HEK293 (cell line): ENCODE data around the gene ATP11C.

Source experiments
- CTCF ChIA-PET: fragments of 350-600 bp; formaldehyde crosslinking; extraction: SDS; loops from one replicate; lab custom pipeline; 2021; ENCODE audit warnings: antibody characterized with exemption; lab: Yijun Ruan, JAX
- POLR2A ChIA-PET: fragments of 300-600 bp; formaldehyde crosslinking; extraction: SDS; loops from one replicate; lab custom pipeline; 2020; ENCODE audit warnings: antibody characterized with exemption, inconsistent platforms; lab: Yijun Ruan, JAX
- H3K27ac ChIP-seq: fragments of 200-500 bp; sonication (Bioruptor generic); 2 replicates; pipeline ENCODE4 v1.5.1; 2014; ENCODE audit warnings: low read depth, low read length, control low read depth, inconsistent platforms; ENCODE audit errors: extremely low read depth
- H3K36me3 ChIP-seq, 2 experiments: fragments of 200-500 bp in 1 of 2; sonication (Bioruptor generic) in 1 of 2; 1 replicate in 1 of 2; 2 replicates in 1 of 2; pipeline ENCODE4 v1.5.1; 2014 to 2017; ENCODE audit warnings: inconsistent platforms in 2 of 2, low read length in 2 of 2; ENCODE audit not compliant: control insufficient read depth in 2 of 2, insufficient read depth in 1 of 2
- H3K4me1 ChIP-seq: fragments of 200-500 bp; sonication (Bioruptor generic); 2 replicates; pipeline ENCODE4 v1.5.1; 2014; ENCODE audit warnings: mild to moderate bottlenecking, low read length, inconsistent platforms; ENCODE audit not compliant: control insufficient read depth, insufficient read depth
- H3K4me3 ChIP-seq: 2 replicates; pipeline ENCODE4 v1.5.1; 2011; ENCODE audit warnings: low read depth, mild to moderate bottlenecking, control low read depth, low read length, moderate library complexity
- H3K9me3 ChIP-seq: fragments of 200-500 bp; sonication (Bioruptor generic); 2 replicates; pipeline ENCODE4 v1.5.1; 2014; ENCODE audit warnings: low read depth, low read length, inconsistent platforms; ENCODE audit not compliant: control insufficient read depth, insufficient read depth
- MEIS1 ChIP-seq: sonication (generic); formaldehyde crosslinking; IDR thresholded peaks from 2 replicates; pipeline ENCODE4 v1.8.1; 2022; ENCODE audit warnings: missing genetic modification reagents, mild to moderate bottlenecking, borderline replicate concordance
- MYNN ChIP-seq: fragments of 450-650 bp; formaldehyde crosslinking; IDR thresholded peaks from 2 replicates; pipeline ENCODE4 v1.5.1; 2016; ENCODE audit warnings: missing biosample characterization, missing genetic modification characterization, borderline replicate concordance
- OSR2 ChIP-seq: fragments of 450-650 bp; formaldehyde crosslinking; IDR thresholded peaks from 2 replicates; pipeline ENCODE4 v1.5.1; 2016; ENCODE audit warnings: missing biosample characterization, missing genetic modification characterization
- PRDM4 ChIP-seq: fragments of 450-650 bp; formaldehyde crosslinking; IDR thresholded peaks from 2 replicates; pipeline ENCODE4 v1.5.1; 2017; ENCODE audit warnings: missing biosample characterization, missing genetic modification characterization
- PRDM6 ChIP-seq: fragments of 450-650 bp; formaldehyde crosslinking; IDR thresholded peaks from 2 replicates; pipeline ENCODE4 v1.5.1; 2017; ENCODE audit warnings: missing biosample characterization, missing genetic modification characterization
- SCRT1 ChIP-seq: fragments of 450-650 bp; formaldehyde crosslinking; IDR thresholded peaks from 2 replicates; pipeline ENCODE4 v1.5.1; 2016; ENCODE audit warnings: missing biosample characterization, missing genetic modification characterization, borderline replicate concordance
- TCF7L2 ChIP-seq: IDR thresholded peaks from 2 replicates; pipeline ENCODE4 v1.6.1; 2011; ENCODE audit warnings: low read depth, mild to moderate bottlenecking, inconsistent platforms, low read length, moderate library complexity, borderline replicate concordance
- WT1 ChIP-seq: fragments of 450-650 bp; formaldehyde crosslinking; IDR thresholded peaks from 2 replicates; pipeline ENCODE4 v1.5.1; 2016; ENCODE audit warnings: missing biosample characterization, missing genetic modification characterization
- ZBTB20 ChIP-seq: fragments of 450-650 bp; formaldehyde crosslinking; IDR thresholded peaks from 2 replicates; pipeline ENCODE4 v1.5.1; 2016; ENCODE audit warnings: missing biosample characterization, missing genetic modification characterization
- ZNF10 ChIP-seq: fragments of 450-650 bp; formaldehyde crosslinking; IDR thresholded peaks from 2 replicates; pipeline ENCODE4 v1.5.1; 2017; ENCODE audit warnings: missing biosample characterization, missing genetic modification characterization
- ZNF121 ChIP-seq: fragments of 450-650 bp; formaldehyde crosslinking; IDR thresholded peaks from 2 replicates; pipeline ENCODE4 v1.5.1; 2016; ENCODE audit warnings: missing biosample characterization, missing genetic modification characterization
- ZNF184 ChIP-seq: fragments of 450-650 bp; IDR thresholded peaks from 2 replicates; pipeline ENCODE4 v1.5.1; 2018; ENCODE audit warnings: missing biosample characterization, mild to moderate bottlenecking, missing genetic modification characterization
- ZNF302 ChIP-seq: fragments of 450-650 bp; formaldehyde crosslinking; IDR thresholded peaks from 2 replicates; pipeline ENCODE4 v1.5.1; 2016; ENCODE audit warnings: missing biosample characterization, missing genetic modification characterization, low read depth
- ZNF335 ChIP-seq: fragments of 450-650 bp; formaldehyde crosslinking; conservative IDR thresholded peaks from 2 replicates; pipeline ENCODE4 v1.5.1; 2016; ENCODE audit warnings: missing biosample characterization, missing genetic modification characterization
- ZNF354C ChIP-seq: fragments of 450-650 bp; formaldehyde crosslinking; IDR thresholded peaks from 2 replicates; pipeline ENCODE4 v1.5.1; 2016; ENCODE audit warnings: missing biosample characterization, missing genetic modification characterization, low read depth, borderline replicate concordance
- ZNF362 ChIP-seq: fragments of 450-650 bp; formaldehyde crosslinking; IDR thresholded peaks from 2 replicates; pipeline ENCODE4 v1.5.1; 2016; ENCODE audit warnings: missing biosample characterization, missing genetic modification characterization
- ZNF48 ChIP-seq: fragments of 450-650 bp; formaldehyde crosslinking; IDR thresholded peaks from 2 replicates; pipeline ENCODE4 v1.5.1; 2016; ENCODE audit warnings: missing biosample characterization, missing genetic modification characterization
- ZNF529 ChIP-seq: fragments of 450-650 bp; formaldehyde crosslinking; IDR thresholded peaks from 2 replicates; pipeline ENCODE4 v1.5.1; 2017; ENCODE audit warnings: missing genetic modification characterization, missing biosample characterization; ENCODE audit not compliant: insufficient replicate concordance
- ZNF530 ChIP-seq: fragments of 450-650 bp; formaldehyde crosslinking; IDR thresholded peaks from 2 replicates; pipeline ENCODE4 v1.5.1; 2016; ENCODE audit warnings: low read depth, missing biosample characterization, missing genetic modification characterization
- ZNF621 ChIP-seq: fragments of 450-650 bp; formaldehyde crosslinking; IDR thresholded peaks from 2 replicates; pipeline ENCODE4 v1.5.1; 2017; ENCODE audit warnings: missing biosample characterization, missing genetic modification characterization
- ZNF623 ChIP-seq: fragments of 450-650 bp; formaldehyde crosslinking; IDR thresholded peaks from 2 replicates; pipeline ENCODE4 v1.5.1; 2016; ENCODE audit warnings: missing biosample characterization, missing genetic modification characterization
- ZNF624 ChIP-seq: fragments of 450-650 bp; formaldehyde crosslinking; IDR thresholded peaks from 2 replicates; pipeline ENCODE4 v1.5.1; 2017; ENCODE audit warnings: missing biosample characterization, missing genetic modification characterization
- ZSCAN18 ChIP-seq: fragments of 450-650 bp; formaldehyde crosslinking; IDR thresholded peaks from 2 replicates; pipeline ENCODE4 v1.5.1; 2016; ENCODE audit warnings: missing biosample characterization, missing genetic modification characterization
- ZSCAN5A ChIP-seq: fragments of 450-650 bp; formaldehyde crosslinking; IDR thresholded peaks from 2 replicates; pipeline ENCODE4 v1.5.1; 2016; ENCODE audit warnings: missing biosample characterization, missing genetic modification characterization

ATP11C gene

GRCh38 chrX:139831017-139831416 is 101.8 kb downstream of the ATP11C start:
- Histone ChIP-seq H3K27ac (peak overlapping the region; percentile 44; the same call in 1 of the 2 replicates), H3K4me3 (no peak overlapping the region), H3K4me1 (peaks cover 42% of the 10 kb centered on the region), H3K36me3 (no peaks in the 10 kb centered on the region), H3K9me3 (no peaks in the 10 kb centered on the region)
- POLR2A ChIA-PET: interaction anchor here (1.3 kb wide), 1 partner anchor 102 kb away, joined by 3 read pairs; the partner anchor contains the start of gene ATP11C
- CTCF ChIA-PET: interaction anchor here (0.6 to 2.5 kb wide), 2 partner anchors 71 to 136 kb away, joined by 4 to 7 read pairs; no protein-coding TSS in a partner anchor
- TF ChIP-seq SCRT1 (tag by site-specific recombination) (no peak), PRDM4 (tag by site-specific recombination) (no peak), PRDM6 (peak; percentile 55; the same call in 1 of the 2 replicates), ZNF362 (no peak), TCF7L2 (0 out of 2 replicates have a peak, but pooled peaks have one; percentile 61), OSR2 (tag by site-specific recombination) (no peak), ZNF621 (no peak), ZNF335 (peak; percentile 34; the same call in 1 of the 2 replicates), ZNF184 (no peak), ZNF530 (tag by site-specific recombination) (no peak)

- ChIA-PET CTCF (no interaction called here), POLR2A (no interaction called here)
- Histone ChIP-seq H3K36me3 (no peaks in the 10 kb centered on the region), H3K4me1 (peaks cover 40% of the 10 kb centered on the region), H3K9me3 (no peaks in the 10 kb centered on the region), H3K27ac (no peak overlapping the region), H3K4me3 (no peak overlapping the region)
- TF ChIP-seq WT1 (tag by site-specific recombination): no peak
- peak; percentile 47; the same call in 1 of the 2 replicates for TF ChIP-seq ZBTB20 (tag by site-specific recombination)
- TF ChIP-seq ZNF529 (tag by site-specific recombination): no peak
- no peak for TF ChIP-seq ZNF48 (tag by site-specific recombination)
- no peak for TF ChIP-seq ZNF624
- TF ChIP-seq ZNF302 (tag by site-specific recombination): no peak
- TF ChIP-seq ZNF354C (tag by site-specific recombination): no peak
Observed at GRCh38 chrX:139828830-139829229, 104.0 kb downstream of the ATP11C start.

- CTCF ChIA-PET: interaction anchor here (0.6 kb wide), 1 partner anchor 66 kb away, joined by 3 read pairs; no protein-coding TSS in a partner anchor
- POLR2A ChIA-PET: no interaction called here
- TF ChIP-seq ZNF623 (tag by site-specific recombination) (no peak), ZNF121 (tag by site-specific recombination) (no peak), MEIS1 (no peak), ZNF530 (tag by site-specific recombination) (no peak), ZNF10 (tag by site-specific recombination) (no peak), ZSCAN5A (tag by site-specific recombination) (no peak), MYNN (tag by site-specific recombination) (no peak), ZSCAN18 (tag by site-specific recombination) (no peak)
Observed at GRCh38 chrX:139828033-139828432, 104.8 kb downstream of the ATP11C start.

More at GRCh38 chrX:139828033-139828432, 104.8 kb downstream of the ATP11C start:
- Histone ChIP-seq H3K4me3 (no peak overlapping the region), H3K36me3 (no peaks in the 10 kb centered on the region; a peak in 1 of 3 replicates), H3K9me3 (no peaks in the 10 kb centered on the region), H3K4me1 (peaks cover 32% of the 10 kb centered on the region), H3K27ac (no peak overlapping the region)
